D341Med (cell line): ENCODE data around the gene IQCN.
A peak's percentile ranks its signal among the peaks of the same experiment; 100 is the strongest.

Source experiments
- DNase-seq: peaks from one replicate; pipeline ENCODE4 v3.0.0; 2012; ENCODE audit warnings: low spot score

IQCN gene

GRCh38 chr19:18306888-18307260 lies 32.6 kb upstream of the IQCN start:
- DNase-seq: peak; percentile 9

DNA sequence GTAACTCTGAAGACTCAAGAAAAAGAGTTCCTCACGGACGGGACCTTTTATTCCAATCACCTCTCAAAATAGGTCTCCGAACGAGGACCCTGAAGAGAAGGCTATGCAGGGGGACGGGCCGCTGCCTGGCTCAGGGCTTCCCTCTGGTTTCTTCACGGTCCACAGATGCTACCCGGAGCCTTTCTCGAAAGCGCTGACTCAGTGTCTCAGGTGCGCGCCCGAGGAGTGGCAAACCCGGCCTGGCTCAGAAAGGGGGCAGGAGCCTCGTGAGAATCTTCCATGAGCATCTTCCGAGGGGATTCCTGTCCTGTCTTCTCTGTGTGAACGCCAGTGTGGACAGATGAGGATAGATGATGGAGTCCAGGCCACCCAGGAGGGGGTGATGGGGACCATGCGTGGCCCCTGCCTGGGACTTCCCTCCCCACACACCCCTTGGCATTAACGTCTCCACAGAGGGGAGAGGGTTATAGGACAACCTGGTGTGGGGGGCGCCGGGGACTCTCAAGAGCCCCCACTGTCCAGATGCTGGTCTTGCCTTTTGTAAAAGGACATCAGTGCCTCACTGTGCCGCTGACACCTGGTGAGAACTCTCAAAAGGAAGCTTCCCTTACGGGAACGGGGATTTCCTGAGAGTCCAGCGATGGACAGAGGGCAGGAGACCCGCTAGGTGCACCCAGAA lies 32.1 kb upstream of the IQCN start:
- peak; percentile 13 for DNase-seq

GRCh38 chr19:18304458-18305310 lies 30.4 kb upstream of the IQCN start:
- DNase-seq: peak; percentile 52

DNA sequence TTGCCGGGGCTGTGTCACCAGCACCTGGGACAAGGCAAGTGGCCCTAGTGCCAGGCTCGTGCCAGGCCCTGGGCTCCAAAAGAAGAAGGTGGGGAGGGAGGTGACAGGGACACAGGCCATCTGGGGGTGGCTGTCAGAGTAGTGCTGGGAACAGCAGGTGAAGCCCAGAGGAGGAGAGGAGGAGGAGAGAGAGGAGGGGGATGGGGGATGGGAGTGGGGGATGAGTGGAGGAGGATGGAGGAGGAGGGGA lies 29.9 kb upstream of the IQCN start:
- DNase-seq: peak; percentile 37

- no peak for DNase-seq
Observed at GRCh38 chr19:18301718-18302111, 27.5 kb upstream of the IQCN start.

GRCh38 chr19:18300930-18301717 lies 26.9 kb upstream of the IQCN start:
- no peak for DNase-seq

DNA sequence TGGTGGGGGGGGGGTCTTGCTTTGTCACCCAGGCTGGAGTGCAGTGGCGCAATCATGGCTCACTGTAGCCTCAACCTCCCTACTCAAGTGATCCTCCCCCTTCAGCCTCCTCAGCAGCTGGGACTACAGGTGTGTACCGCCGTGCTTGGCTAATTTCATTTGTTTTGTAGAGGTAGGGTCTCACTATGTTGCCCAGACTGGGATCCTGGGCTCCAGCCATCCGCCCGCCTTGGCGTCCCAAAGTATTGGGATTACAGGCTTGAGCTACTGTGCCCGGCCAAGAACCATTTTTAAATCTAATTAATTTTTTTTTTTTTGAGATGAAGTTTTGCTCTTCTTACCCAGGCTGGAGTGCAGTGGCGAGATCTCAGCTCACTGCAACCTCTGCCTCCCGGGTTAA lies 25.4 kb upstream of the IQCN start:
- no peak for DNase-seq

DNA sequence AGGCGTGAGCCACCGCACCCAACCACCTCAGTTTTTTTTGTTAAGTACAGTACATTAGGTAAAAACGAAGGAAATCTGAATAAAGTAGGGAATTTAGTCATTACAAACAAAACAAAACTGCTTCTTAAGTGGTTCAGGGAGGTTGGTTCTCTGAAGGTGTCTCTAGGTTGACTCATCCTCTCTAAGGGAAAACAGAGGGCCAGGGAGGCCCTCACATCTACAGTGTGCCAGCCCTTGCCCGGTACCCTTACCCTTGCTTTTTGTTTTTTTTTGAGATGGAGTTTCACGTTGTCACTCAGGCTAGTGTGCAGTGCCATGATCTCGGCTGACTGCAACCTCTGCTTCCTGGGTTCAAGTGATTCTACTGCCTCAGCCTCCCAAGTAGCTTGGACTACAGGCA lies 24.3 kb upstream of the IQCN start:
- DNase-seq: no peak

DNA sequence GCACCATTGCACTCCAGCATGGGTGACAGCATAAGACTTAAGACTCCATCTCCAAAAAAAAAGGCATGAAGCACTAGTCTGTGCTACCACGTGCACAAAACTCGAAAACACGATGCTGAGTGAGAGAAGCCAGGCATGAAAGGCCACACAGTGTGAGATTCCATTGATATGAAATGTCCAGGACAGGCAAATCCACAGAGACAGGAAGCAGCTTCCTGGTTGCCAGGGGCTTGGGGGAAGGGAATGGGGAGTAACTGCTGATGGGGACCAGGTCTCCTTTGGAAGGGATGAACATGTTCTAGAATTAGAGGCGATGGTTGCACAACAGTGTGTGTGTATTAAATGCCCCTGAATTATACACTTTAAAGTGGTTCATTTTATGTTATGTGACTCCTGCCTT lies 23.1 kb upstream of the IQCN start:
- no peak for DNase-seq

DNA sequence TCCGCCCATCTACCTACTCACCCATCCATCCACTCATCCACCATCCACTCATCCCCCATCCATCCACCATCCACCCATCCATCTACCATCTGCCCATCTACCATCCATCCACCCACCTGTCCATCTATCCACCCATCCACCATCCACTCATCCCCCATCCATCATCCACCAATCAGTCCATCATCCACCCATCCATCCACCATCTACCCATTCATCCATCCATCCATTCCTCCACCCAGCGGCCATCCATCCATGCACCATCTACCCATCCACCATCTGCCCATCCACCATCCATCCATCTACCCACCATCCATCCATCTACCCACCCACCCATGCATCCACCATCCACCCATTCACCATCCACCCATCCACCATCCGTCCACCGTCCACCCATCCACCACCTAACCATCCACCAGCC lies 20.8 kb upstream of the IQCN start:
- no peak for DNase-seq

- DNase-seq: no peak
Observed at GRCh38 chr19:18294467-18294864, 20.2 kb upstream of the IQCN start.

GRCh38 chr19:18293642-18294466 lies 19.6 kb upstream of the IQCN start:
- peak; percentile 70 for DNase-seq

DNA sequence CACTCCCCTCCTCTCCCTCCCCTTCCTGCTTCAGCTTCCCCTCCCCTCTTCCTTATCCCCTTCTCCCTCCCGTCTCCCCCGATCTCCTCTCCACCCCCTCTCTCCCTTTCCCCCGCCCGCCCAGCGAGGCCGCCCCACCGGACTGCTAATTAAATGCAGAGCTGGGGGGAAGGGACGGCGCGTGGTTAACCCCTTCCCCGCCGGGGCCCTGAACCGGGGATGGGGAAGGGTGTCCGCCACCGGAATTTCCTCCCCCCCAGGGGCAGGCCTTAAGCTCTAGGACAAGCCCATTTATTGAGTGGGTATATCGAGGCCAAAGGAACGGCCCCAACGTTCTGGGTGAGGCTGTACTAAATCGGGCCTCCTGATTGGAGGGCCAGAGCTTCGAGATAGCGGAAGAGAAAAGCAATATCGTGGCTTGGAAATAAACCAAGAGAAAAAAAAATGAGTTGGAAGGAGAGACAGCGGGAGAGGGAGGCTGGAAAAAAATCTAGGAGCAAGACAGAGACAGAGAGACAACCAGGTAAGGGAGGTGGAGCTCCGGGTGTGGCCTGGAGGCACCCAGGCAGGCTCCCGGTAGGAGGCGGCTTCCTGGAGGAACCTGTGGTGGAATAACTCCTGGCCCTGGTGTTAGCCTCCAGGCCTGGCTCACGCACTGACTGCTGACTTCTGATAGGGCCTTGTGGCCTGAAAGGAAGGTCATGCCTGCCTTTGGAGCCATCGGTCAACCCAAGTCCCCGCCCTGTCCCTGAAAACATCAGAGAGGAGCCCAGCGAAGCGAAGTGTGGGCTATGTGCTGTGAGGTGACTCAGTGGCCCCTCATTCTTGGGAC lies 18.8 kb upstream of the IQCN start:
- DNase-seq: peak; percentile 91

DNA sequence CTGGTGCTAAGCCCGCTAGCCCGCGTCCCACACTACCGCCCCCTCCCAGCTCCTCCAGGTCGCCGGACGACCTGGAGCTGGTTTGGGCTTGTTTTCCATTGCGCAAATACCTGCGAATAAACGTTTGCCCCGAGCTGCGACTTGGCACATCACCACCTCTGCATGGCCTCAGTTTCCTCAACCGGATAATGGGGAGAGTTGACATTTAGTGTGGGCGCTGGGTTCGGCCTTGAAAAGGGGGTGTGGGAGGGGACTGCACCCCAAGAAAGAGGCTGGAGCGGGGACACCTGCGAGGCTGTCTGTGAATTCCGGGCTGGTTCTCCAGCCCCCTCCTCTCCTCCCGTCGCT lies 18.2 kb upstream of the IQCN start:
- no peak for DNase-seq

- peak; percentile 84 for DNase-seq
Observed at GRCh38 chr19:18291590-18292461, 17.6 kb upstream of the IQCN start.

DNA sequence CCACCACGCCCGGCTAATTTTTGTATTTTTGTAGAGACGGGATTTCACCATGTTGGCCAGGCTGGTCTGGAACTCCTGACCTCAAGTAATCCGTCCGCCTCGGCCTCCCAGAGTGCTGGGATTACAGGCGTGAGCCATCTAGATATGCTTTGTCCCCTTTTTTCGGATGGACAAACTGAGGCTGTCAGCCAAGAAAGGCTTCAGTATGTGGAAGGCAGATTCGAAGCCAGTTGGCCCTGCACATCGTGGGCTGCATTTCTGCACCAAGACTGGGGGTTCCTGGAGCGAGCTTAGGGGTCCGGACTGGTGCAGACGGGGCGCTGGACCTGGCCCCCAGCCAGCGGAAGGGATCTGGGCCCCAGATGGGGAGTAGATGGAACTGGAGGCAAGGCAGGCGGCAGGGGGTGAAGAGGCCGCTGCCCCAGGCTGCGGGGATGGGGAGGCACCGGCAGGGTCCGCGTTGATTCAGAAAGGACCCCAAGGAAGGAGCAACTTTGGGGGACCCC lies 16.8 kb upstream of the IQCN start:
- DNase-seq: no peak

- no peak for DNase-seq
Observed at GRCh38 chr19:18290302-18291018, 16.2 kb upstream of the IQCN start.

- no peak for DNase-seq
Observed at GRCh38 chr19:18289471-18290301, 15.4 kb upstream of the IQCN start.
